IMR-90 (cell line): Measurements from ENCODE around the gene TLCD2. TPM values are rescaled to one million over a fixed set of nuclear protein-coding genes. Genes with fewer than 3 reads are reported as not detected.

ENCODE experiments used
- ATAC-seq: fragments of 200-7000 bp; cut with Tn5 transposase; 2 replicates; pipeline ENCODE4 v1.9.1; 2020; ENCODE audit warnings: low read depth, mild to moderate bottlenecking, moderate library complexity
- BruUV-seq: library from RNA; stranded (reverse); fragments of 400-500 nt; replicated peaks from 2 replicates; lab custom pipeline; 2021; lab: Mats Ljungman, UMichigan
- CTCF ChIA-PET: fragments of 300-600 bp; formaldehyde crosslinking; extraction: SDS; loops from one replicate; lab custom pipeline; 2021; ENCODE audit warnings: antibody characterized with exemption; lab: Yijun Ruan, JAX
- POLR2A ChIA-PET: fragments of 300-600 bp; sonication (Branson Sonifier 250); formaldehyde crosslinking; loops from one replicate; lab custom pipeline; 2022; ENCODE audit warnings: antibody characterized with exemption; ENCODE audit not compliant: unreplicated experiment; lab: Charles Lee
- DNase-seq: peaks from one replicate; pipeline ENCODE4 v3.0.0; 2013
- H2AFZ ChIP-seq: replicated peaks from 2 replicates; pipeline ENCODE3; 2013; ENCODE audit warnings: low read length, mild to moderate bottlenecking; ENCODE audit not compliant: poor library complexity
- H2AK5ac ChIP-seq: 2 replicates; pipeline ENCODE4 v1.6.1; 2013; ENCODE audit warnings: low read depth, low read length, inconsistent platforms
- H2AK9ac ChIP-seq: replicated peaks from 2 replicates; pipeline ENCODE3; 2013; ENCODE audit warnings: mild to moderate bottlenecking, low read depth, low read length, moderate library complexity; ENCODE audit not compliant: poor library complexity
- H2BK120ac ChIP-seq: 2 replicates; pipeline ENCODE4 v1.6.1; 2013; ENCODE audit warnings: low read depth, low read length, inconsistent platforms
- H2BK15ac ChIP-seq: 3 replicates; pipeline ENCODE4 v1.6.1; 2013; ENCODE audit warnings: low read depth, low read length, inconsistent platforms
- H2BK20ac ChIP-seq: 2 replicates; pipeline ENCODE4 v1.6.1; 2013; ENCODE audit warnings: low read depth, mild to moderate bottlenecking, inconsistent platforms, low read length, moderate library complexity
- H2BK5ac ChIP-seq: 2 replicates; pipeline ENCODE4 v1.6.1; 2013; ENCODE audit warnings: mild to moderate bottlenecking, low read depth, low read length, inconsistent platforms; ENCODE audit not compliant: poor library complexity, severe bottlenecking
- H3K14ac ChIP-seq: replicated peaks from 2 replicates; pipeline ENCODE4 v1.6.1; 2013; ENCODE audit warnings: low read depth, low read length, inconsistent platforms
- H3K18ac ChIP-seq: 2 replicates; pipeline ENCODE4 v1.6.1; 2013; ENCODE audit warnings: low read depth, low read length, control low read depth
- H3K23ac ChIP-seq: 2 replicates; pipeline ENCODE4 v1.6.1; 2013; ENCODE audit warnings: low read depth, low read length, inconsistent platforms
- H3K27ac ChIP-seq: 2 replicates; pipeline ENCODE4 v1.5.1; 2013; ENCODE audit warnings: mild to moderate bottlenecking, control low read depth, low read length; ENCODE audit not compliant: insufficient read depth
- H3K27me3 ChIP-seq: 2 replicates; pipeline ENCODE4 v1.6.1; 2013; ENCODE audit warnings: low read length; ENCODE audit not compliant: control insufficient read depth, insufficient read depth
- H3K36me3 ChIP-seq: 2 replicates; pipeline ENCODE4 v1.6.1; 2013; ENCODE audit warnings: low read length, mixed read lengths; ENCODE audit not compliant: control insufficient read depth, insufficient read depth
- H3K4ac ChIP-seq: 2 replicates; pipeline ENCODE4 v1.6.1; 2013; ENCODE audit warnings: low read depth, low read length, inconsistent platforms
- H3K4me1 ChIP-seq: 2 replicates; pipeline ENCODE4 v1.6.1; 2013; ENCODE audit warnings: low read length, mixed read lengths; ENCODE audit not compliant: control insufficient read depth, insufficient read depth
- H3K4me2 ChIP-seq: 2 replicates; pipeline ENCODE4 v1.6.1; 2013; ENCODE audit warnings: low read depth, mild to moderate bottlenecking, control low read depth, low read length, moderate library complexity
- H3K4me3 ChIP-seq: 2 replicates; pipeline ENCODE4 v1.5.1; 2013; ENCODE audit warnings: low read depth, mild to moderate bottlenecking, control low read depth, low read length, moderate library complexity; ENCODE audit not compliant: insufficient read depth
- H3K56ac ChIP-seq: 2 replicates; pipeline ENCODE4 v1.6.1; 2013; ENCODE audit warnings: low read length, inconsistent platforms; ENCODE audit not compliant: insufficient read depth; ENCODE audit errors: extremely low read depth
- H3K79me1 ChIP-seq, 2 experiments: 2 replicates each; pipeline ENCODE4 v1.6.1; 2013; ENCODE audit warnings: low read length in 2 of 2, inconsistent platforms in 1 of 2, low read depth in 1 of 2
- H3K9ac ChIP-seq: 2 replicates; pipeline ENCODE4 v1.6.1; 2013; ENCODE audit warnings: low read depth, low read length, control low read depth
- H3K9me1 ChIP-seq: 2 replicates; pipeline ENCODE4 v1.6.1; 2013; ENCODE audit warnings: low read length, inconsistent platforms; ENCODE audit not compliant: insufficient read depth
- H3K9me3 ChIP-seq: 2 replicates; pipeline ENCODE4 v1.6.1; 2013; ENCODE audit warnings: low read length; ENCODE audit not compliant: control insufficient read depth, insufficient read depth
- H4K20me1 ChIP-seq: 2 replicates; pipeline ENCODE4 v1.6.1; 2013; ENCODE audit warnings: low read length, inconsistent platforms; ENCODE audit not compliant: insufficient read depth
- H4K5ac ChIP-seq: 2 replicates; pipeline ENCODE4 v1.6.1; 2013; ENCODE audit warnings: mild to moderate bottlenecking, low read depth, low read length, control low read depth
- H4K8ac ChIP-seq, 2 experiments: 2 replicates each; pipeline ENCODE4 v1.6.1; 2013; ENCODE audit warnings: low read depth in 2 of 2, low read length in 2 of 2, control low read depth in 1 of 2, inconsistent platforms in 1 of 2
- H4K91ac ChIP-seq: 2 replicates; pipeline ENCODE4 v1.6.1; 2013; ENCODE audit warnings: low read depth, low read length, inconsistent platforms; ENCODE audit not compliant: insufficient read depth
- BHLHE40 ChIP-seq: fragments of 150-350 bp; IDR thresholded peaks from 2 replicates; pipeline ENCODE4 v1.6.1; 2016; ENCODE audit warnings: mild to moderate bottlenecking, low read depth, low read length
- CEBPB ChIP-seq: IDR thresholded peaks from 2 replicates; pipeline ENCODE4 v1.6.1; 2012; ENCODE audit warnings: low read depth, low read length, improper control_type of control experiment
- CHD1 ChIP-seq: IDR thresholded peaks from 2 replicates; pipeline ENCODE4 v1.6.1; 2012; ENCODE audit warnings: low read depth, low read length, improper control_type of control experiment
- CTCF ChIP-seq: conservative IDR thresholded peaks from 2 replicates; pipeline ENCODE4 v1.5.1; 2012; ENCODE audit warnings: mild to moderate bottlenecking, low read depth, low read length, improper control_type of control experiment
- ELK1 ChIP-seq: fragments of 150-350 bp; IDR thresholded peaks from 2 replicates; pipeline ENCODE4 v1.6.1; 2016; ENCODE audit warnings: low read depth, mild to moderate bottlenecking, low read length, moderate library complexity, borderline replicate concordance
- FOS ChIP-seq: fragments of 150-350 bp; IDR thresholded peaks from 2 replicates; pipeline ENCODE4 v1.6.1; 2016; ENCODE audit warnings: low read depth, low read length
- MAFK ChIP-seq: IDR thresholded peaks from 2 replicates; pipeline ENCODE4 v1.6.1; 2012; ENCODE audit warnings: low read depth, low read length, improper control_type of control experiment
- MAZ ChIP-seq: IDR thresholded peaks from 2 replicates; pipeline ENCODE4 v1.6.1; 2012; ENCODE audit warnings: low read depth, mild to moderate bottlenecking, low read length, improper control_type of control experiment, moderate library complexity, borderline replicate concordance
- MXI1 ChIP-seq: IDR thresholded peaks from 2 replicates; pipeline ENCODE4 v1.6.1; 2012; ENCODE audit warnings: low read depth, mild to moderate bottlenecking, low read length, moderate library complexity, borderline replicate concordance
- NFE2L2 ChIP-seq: fragments of 150-350 bp; IDR thresholded peaks from 2 replicates; pipeline ENCODE4 v1.6.1; 2016; ENCODE audit warnings: low read depth, mild to moderate bottlenecking, low read length
- POLR2A ChIP-seq: IDR thresholded peaks from 2 replicates; pipeline ENCODE4 v1.6.1; 2012; ENCODE audit warnings: mild to moderate bottlenecking, low read depth, low read length
- RAD21 ChIP-seq: IDR thresholded peaks from 2 replicates; pipeline ENCODE4 v1.6.1; 2012; ENCODE audit warnings: low read length, improper control_type of control experiment
- RCOR1 ChIP-seq: IDR thresholded peaks from 2 replicates; pipeline ENCODE4 v1.6.1; 2012; ENCODE audit warnings: mild to moderate bottlenecking, low read length, improper control_type of control experiment; ENCODE audit not compliant: insufficient replicate concordance
- RFX5 ChIP-seq: IDR thresholded peaks from 2 replicates; pipeline ENCODE4 v1.8.0; 2012; ENCODE audit warnings: low read depth, mild to moderate bottlenecking, low read length, moderate library complexity
- SMC3 ChIP-seq: fragments of 150-350 bp; IDR thresholded peaks from 2 replicates; pipeline ENCODE4 v1.6.1; 2016; ENCODE audit warnings: low read depth, mild to moderate bottlenecking, antibody characterized with exemption, low read length, moderate library complexity
- USF2 ChIP-seq: fragments of 150-350 bp; IDR thresholded peaks from 2 replicates; pipeline ENCODE4 v1.6.1; 2017; ENCODE audit warnings: mild to moderate bottlenecking, antibody characterized with exemption, low read length, low read depth
- WGBS, 2 experiments: methylation state at CpG; one replicate each; pipeline versions ENCODE4 v1.1.5 to v1.1.7; 2013; ENCODE audit warnings: missing lambda C conversion rate in 2 of 2; ENCODE audit not compliant: insufficient read length in 1 of 2; ENCODE audit errors: extremely low coverage in 2 of 2; 5-methylcytosine and 5-hydroxymethylcytosine counted together
- dilution Hi-C: fragments of 300-500 bp; cut with HindIII; formaldehyde crosslinking; loops from one replicate; pipeline ENCODE4 v1.14.3; 2018; ENCODE audit warnings: low sequenced_read_pairs; ENCODE audit not compliant: unreplicated experiment
- in situ Hi-C: fragments of 300-500 bp; cut with MboI; formaldehyde crosslinking; loops from 3 replicates; pipeline ENCODE4 v1.14.3; 2019; ENCODE audit warnings: low sequenced_read_pairs, inconsistent platforms, mixed read lengths
- intact Hi-C: fragments of 100-400 bp; cut with micrococcal nuclease; formaldehyde crosslinking; loops from 2 replicates; pipeline ENCODE4 v1.10.0; 2022
- polyA plus RNA-seq, 3 experiments: library from polyadenylated mRNA; depleted of rRNA; stranded (reverse); fragments of >200 nt; gene quantifications; 2 replicates each; pipeline ENCODE4 v1.2.3, GENCODE V29; 2012; ENCODE audit warnings: low replicate concordance in 1 of 3
- total RNA-seq: library from RNA; depleted of rRNA; stranded (reverse); fragments of >200 nt; gene quantifications from 2 replicates; pipeline ENCODE4 v1.2.3, GENCODE V29; 2012

Gene TLCD2
- total and polyA plus RNA-seq, 2 of the 4 experiments (the other 2 are of a cell fraction), result 0.72 to 1.2 TPM

GRCh38 chr17:1658100-1658499, 52.1 kb downstream of the TLCD2 start:
- Histone ChIP-seq H2AK5ac (no peak overlapping the region), H2BK5ac (no peak overlapping the region), H4K91ac (no peak overlapping the region), H3K9ac (no peak overlapping the region), H3K4me1 (no peaks in the 10 kb centered on the region), H4K20me1 (peaks cover 7% of the 10 kb centered on the region), H3K79me1 (peaks cover 30 to 59% of the 10 kb centered on the region in 2 experiments), H3K56ac (no peak overlapping the region), H2BK15ac (no peak overlapping the region), H4K8ac (no peak overlapping the region), H3K18ac (no peak overlapping the region), H4K5ac (no peak overlapping the region), H3K27ac (no peak overlapping the region), H2BK120ac (no peak overlapping the region), H3K14ac (no peak overlapping the region), H3K9me3 (no peaks in the 10 kb centered on the region), H2BK20ac (no peak overlapping the region), H3K27me3 (no peaks in the 10 kb centered on the region), H3K4ac (no peak overlapping the region), H2AFZ (no peak overlapping the region), H3K4me3 (no peak overlapping the region), H3K9me1 (peaks cover 12% of the 10 kb centered on the region), H2AK9ac (no peak overlapping the region), H3K4me2 (no peak overlapping the region), H3K36me3 (peaks cover 80% of the 10 kb centered on the region), H3K23ac (no peak overlapping the region)
- no CpG with 5 or more reads among the region's 9 CpGs for WGBS, 2 experiments
- no peak for DNase-seq
- in situ Hi-C loops (loop anchor here (10.0 kb wide), 1 partner anchor 127 kb away; no protein-coding TSS in a partner anchor), dilution Hi-C loops (no loop called here), intact Hi-C loops (no loop called here)
- no TSS peak for BruUV-seq
- no peak for ATAC-seq
- CTCF ChIA-PET, result interaction anchor here (1.0 kb wide), 1 partner anchor 84 kb away, joined by 3 read pairs; no protein-coding TSS in a partner anchor
- POLR2A ChIA-PET, result no interaction called here
- TF ChIP-seq CHD1, result no peak
- TF ChIP-seq ELK1, result no peak
- TF ChIP-seq CTCF, result no peak
- TF ChIP-seq RAD21, result no peak
- TF ChIP-seq MAZ, result no peak
- no peak for TF ChIP-seq SMC3
- TF ChIP-seq RFX5, result no peak
- TF ChIP-seq FOS, result no peak
- TF ChIP-seq CEBPB, result no peak
- TF ChIP-seq NFE2L2, result no peak
- no peak for TF ChIP-seq POLR2A
- TF ChIP-seq MXI1, result no peak
- no peak for TF ChIP-seq BHLHE40
- TF ChIP-seq MAFK, result no peak
- TF ChIP-seq USF2, result no peak
- no peak for TF ChIP-seq RCOR1
